Osteocyte (in vitro differentiated cells): Measurements from ENCODE around the gene TRNT1. TPM values are rescaled to one million over a fixed set of nuclear protein-coding genes. Genes with fewer than 3 reads are reported as not detected.
A peak's percentile ranks its signal among the peaks of the same experiment; 100 is the strongest.

Source experiments
- DNase-seq: peaks from one replicate; pipeline ENCODE4 v3.0.0; 2021; ENCODE audit warnings: mixed read lengths; ENCODE audit not compliant: unreplicated experiment; ENCODE audit errors: extremely low spot score
- H3K27ac Mint-ChIP-seq: one replicate; pipeline ENCODE4 v1.8.0; 2021; ENCODE audit warnings: mild to moderate bottlenecking, mixed read lengths; ENCODE audit not compliant: unreplicated experiment
- H3K27me3 Mint-ChIP-seq: one replicate; pipeline ENCODE4 v1.8.0; 2021; ENCODE audit warnings: mixed read lengths; ENCODE audit not compliant: unreplicated experiment
- H3K36me3 Mint-ChIP-seq: one replicate; pipeline ENCODE4 v1.8.0; 2021; ENCODE audit warnings: mixed read lengths; ENCODE audit not compliant: unreplicated experiment
- H3K4me1 Mint-ChIP-seq: one replicate; pipeline ENCODE4 v1.8.0; 2021; ENCODE audit warnings: mixed read lengths; ENCODE audit not compliant: unreplicated experiment
- H3K4me3 Mint-ChIP-seq: one replicate; pipeline ENCODE4 v1.8.0; 2021; ENCODE audit warnings: mild to moderate bottlenecking, moderate library complexity, mixed read lengths; ENCODE audit not compliant: unreplicated experiment
- H3K9me3 Mint-ChIP-seq: one replicate; pipeline ENCODE4 v1.8.0; 2021; ENCODE audit warnings: mixed read lengths; ENCODE audit not compliant: unreplicated experiment
- long read RNA-seq: library from polyadenylated mRNA; unstranded; transcript quantifications from one replicate; pipeline ENCODE4 v2.0.0, GENCODE V29; 2021
- total RNA-seq: library from RNA; stranded (reverse); gene quantifications from 2 replicates; pipeline ENCODE4 v1.2.1, GENCODE V29; 2021
- TF ChIP-seq, protein P1 (sequence below): fragments of 200-600 bp; sonication (generic); IDR thresholded peaks from 2 replicates; pipeline ENCODE4 v1.5.0; 2021; ENCODE audit warnings: antibody characterized with exemption, mild to moderate bottlenecking, moderate library complexity

TRNT1 gene
- 28.1 and 38.4 TPM in 2 replicates for total RNA-seq
- long read RNA-seq, transcript TRNT1-201 (8 exons, 2,276 nt), result major isoform, 135 of 196 reads
- long read RNA-seq, transcript TRNT1-208 (10 exons, 1,871 nt), result minor isoform, 5 of 196 reads
- long read RNA-seq, transcript TRNT1-203 (3 exons, 976 nt), result minor isoform, 7 of 196 reads
- long read RNA-seq, partial matches to known transcripts, result 17 of 196 reads
- long read RNA-seq, other reads (novel, unspliced or antisense), result 25 of 196 reads

DNA sequence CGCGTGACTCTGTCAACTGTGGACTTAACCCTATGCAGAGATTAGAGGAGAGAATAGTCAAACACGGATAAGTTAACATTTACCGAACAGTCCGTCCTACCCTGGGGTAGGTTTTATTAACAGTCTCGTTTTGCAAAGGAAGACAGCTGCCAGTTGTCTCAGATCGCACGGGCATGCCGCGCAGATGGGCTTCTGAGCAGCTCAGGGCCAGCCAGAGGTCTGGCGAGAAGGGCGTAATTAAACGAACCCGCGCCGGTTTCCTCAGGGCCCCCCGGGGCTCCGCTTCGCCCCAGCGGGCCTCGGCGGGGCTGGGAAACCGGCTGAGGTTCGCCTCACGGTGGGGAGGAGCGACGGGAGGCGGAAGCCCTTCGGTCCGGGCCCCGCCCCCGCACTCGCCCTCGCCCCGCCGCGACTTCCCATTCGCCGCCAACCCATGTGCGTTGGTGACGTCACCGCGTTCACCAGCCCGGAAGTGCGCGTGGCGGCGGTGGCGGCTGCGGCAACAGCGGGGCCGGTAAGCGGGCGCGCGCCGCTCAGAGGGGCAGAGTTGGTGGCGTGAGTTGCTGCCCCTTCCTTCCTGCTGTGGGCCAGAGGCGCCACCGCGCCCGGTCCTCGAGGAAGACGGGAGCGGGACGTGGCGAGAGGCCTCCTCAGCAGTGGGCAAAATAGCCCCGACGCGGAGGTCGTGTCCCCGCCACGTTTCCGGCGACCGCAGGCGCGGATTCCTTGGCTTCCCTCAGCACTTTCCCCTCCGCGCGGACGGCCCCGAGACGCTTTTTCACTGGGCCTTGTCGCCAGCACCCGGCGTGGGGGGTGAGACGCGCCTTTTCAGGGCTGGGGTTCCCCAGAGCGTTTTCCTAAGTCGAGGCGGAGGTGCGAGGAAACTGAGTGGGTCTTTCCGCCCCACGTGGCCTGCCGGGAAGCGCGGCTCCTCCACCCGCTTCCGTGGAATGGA, at the start of gene TRNT1:
TSS of gene TRNT1 (plus strand) at position 464 of the 955 bp plus-strand sequence. CDS start 2,101 bp downstream, outside the sequence.
- Mint-ChIP-seq H3K4me3 (peak within 1 kb of the TSS; percentile 90), H3K27ac (peak within 1 kb of the TSS; percentile 96), H3K27me3 (peaks cover 3% of the 10 kb centered on the region), H3K4me1 (peaks cover 28% of the 10 kb centered on the region), H3K36me3 (peaks cover 11% of the 10 kb centered on the region), H3K9me3 (no peaks in the 10 kb centered on the region)
- DNase-seq, result peak; percentile 98
- TF ChIP-seq, protein P1, sequence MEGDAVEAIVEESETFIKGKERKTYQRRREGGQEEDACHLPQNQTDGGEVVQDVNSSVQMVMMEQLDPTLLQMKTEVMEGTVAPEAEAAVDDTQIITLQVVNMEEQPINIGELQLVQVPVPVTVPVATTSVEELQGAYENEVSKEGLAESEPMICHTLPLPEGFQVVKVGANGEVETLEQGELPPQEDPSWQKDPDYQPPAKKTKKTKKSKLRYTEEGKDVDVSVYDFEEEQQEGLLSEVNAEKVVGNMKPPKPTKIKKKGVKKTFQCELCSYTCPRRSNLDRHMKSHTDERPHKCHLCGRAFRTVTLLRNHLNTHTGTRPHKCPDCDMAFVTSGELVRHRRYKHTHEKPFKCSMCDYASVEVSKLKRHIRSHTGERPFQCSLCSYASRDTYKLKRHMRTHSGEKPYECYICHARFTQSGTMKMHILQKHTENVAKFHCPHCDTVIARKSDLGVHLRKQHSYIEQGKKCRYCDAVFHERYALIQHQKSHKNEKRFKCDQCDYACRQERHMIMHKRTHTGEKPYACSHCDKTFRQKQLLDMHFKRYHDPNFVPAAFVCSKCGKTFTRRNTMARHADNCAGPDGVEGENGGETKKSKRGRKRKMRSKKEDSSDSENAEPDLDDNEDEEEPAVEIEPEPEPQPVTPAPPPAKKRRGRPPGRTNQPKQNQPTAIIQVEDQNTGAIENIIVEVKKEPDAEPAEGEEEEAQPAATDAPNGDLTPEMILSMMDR, result no peak

DNA sequence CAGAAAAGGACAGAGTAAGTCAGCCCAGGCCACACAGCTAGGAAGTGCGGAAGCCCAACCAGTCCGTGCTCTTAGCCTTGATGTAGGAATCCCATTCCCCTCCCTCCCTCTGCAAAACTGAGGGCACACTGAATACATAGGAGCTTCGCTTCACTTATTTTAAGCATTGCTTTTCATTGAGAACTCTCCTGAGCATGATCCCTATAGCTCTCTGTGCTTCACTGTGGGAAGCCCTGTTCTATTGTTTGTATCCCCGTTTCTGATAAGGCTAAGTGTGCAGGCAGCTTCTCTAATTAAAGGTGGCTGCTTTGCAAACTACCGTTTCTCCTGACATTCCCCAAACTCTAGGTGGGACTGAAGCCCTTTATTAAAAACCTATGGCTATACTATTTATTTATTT, 46.4 kb upstream of the TRNT1 start:
- Mint-ChIP-seq H3K9me3 (no peaks in the 10 kb centered on the region), H3K36me3 (no peaks in the 10 kb centered on the region), H3K4me3 (no peak overlapping the region), H3K27ac (no peak overlapping the region), H3K4me1 (no peaks in the 10 kb centered on the region), H3K27me3 (no peaks in the 10 kb centered on the region)
- no peak for DNase-seq
- TF ChIP-seq, protein P1, result no peak

DNA sequence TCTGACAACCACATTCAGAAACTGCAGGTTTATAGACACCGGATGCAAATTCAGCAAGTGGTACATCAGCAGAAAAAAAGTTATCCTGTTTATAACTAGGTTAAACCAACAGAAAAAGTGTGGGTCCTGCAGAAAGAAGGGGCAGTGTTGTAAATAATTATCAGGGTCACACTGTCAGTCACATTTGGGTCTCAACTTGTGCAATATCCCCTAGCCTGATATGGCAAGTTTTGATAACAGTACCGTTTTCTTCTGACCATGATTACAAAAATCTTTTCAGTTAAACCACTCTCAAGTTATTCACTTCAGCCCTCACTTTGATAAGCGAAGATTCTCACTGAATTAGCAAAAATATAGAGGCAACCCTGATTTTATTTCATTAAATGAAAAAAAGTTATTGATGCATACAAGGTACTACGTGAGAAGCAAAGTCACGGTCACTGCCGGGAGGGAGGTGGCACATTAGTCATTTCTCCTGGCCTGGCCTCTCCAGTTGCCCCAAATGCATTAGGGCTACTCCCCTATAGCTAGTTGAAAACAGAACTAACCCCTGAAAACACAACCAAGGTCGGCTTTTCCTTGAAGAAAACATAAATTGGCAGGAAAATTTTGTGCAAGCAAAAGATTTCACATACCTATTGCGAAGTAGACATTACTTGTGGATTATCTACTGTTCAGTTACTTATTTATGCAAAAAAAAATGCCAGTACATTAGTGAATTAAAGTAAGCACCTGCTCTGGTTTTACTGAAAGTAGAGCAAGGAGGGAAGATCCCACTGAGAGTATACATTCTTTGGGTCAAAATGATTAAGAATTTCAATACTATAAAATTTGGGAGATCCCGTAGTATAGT, 45.1 kb upstream of the TRNT1 start:
- no peaks in the 10 kb centered on the region for H3K36me3 Mint-ChIP-seq
- TF ChIP-seq, protein P1, result no peak
- H3K9me3 Mint-ChIP-seq, result no peaks in the 10 kb centered on the region
- no peak overlapping the region for H3K4me3 Mint-ChIP-seq
- no peak for DNase-seq
- H3K27ac Mint-ChIP-seq, result no peak overlapping the region
- no peaks in the 10 kb centered on the region for H3K4me1 Mint-ChIP-seq
- H3K27me3 Mint-ChIP-seq, result no peaks in the 10 kb centered on the region

DNA sequence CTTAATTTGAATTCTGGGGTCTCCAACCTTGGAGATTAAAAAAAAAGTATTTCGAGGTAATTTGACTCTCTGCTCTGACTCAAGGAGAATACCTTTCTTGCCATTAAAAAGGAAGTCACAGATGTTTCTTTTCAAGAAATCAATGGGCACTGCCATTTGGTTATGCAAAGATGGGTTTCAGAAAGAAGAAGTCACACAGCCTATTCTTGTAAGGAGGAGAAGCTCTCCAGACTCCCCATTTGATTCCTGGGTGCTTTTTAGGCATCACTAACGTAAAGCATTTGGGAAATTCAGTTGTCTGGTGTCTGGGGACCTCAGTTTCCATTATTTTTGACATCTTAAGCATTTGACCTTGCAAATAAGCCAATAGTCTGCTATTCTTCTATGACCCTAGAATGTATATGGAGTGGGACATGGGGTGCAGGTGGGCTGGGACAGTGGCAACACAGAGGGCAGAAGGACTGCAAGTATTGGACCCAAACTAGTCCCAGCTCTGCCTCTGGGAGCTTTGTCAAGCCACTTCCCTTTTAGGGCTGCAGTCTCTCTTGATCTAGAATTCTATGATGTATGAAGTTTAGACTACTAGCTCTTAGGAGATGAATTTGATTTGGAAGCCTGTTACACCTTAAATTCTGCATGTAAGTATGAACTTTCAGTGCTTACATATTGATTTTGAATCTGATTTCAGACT, 44.4 kb upstream of the TRNT1 start:
- H3K4me3 Mint-ChIP-seq, result no peak overlapping the region
- no peaks in the 10 kb centered on the region for H3K9me3 Mint-ChIP-seq
- no peak for DNase-seq
- no peaks in the 10 kb centered on the region for H3K36me3 Mint-ChIP-seq
- H3K4me1 Mint-ChIP-seq, result no peaks in the 10 kb centered on the region
- H3K27me3 Mint-ChIP-seq, result no peaks in the 10 kb centered on the region
- TF ChIP-seq, protein P1, result no peak
- H3K27ac Mint-ChIP-seq, result no peak overlapping the region
